ENCODE results near the gene EFHD1.

- no peak for TF ChIP-seq CTCF (conservative IDR thresholded peaks at IDR 0.05)
- no peak for TF ChIP-seq ZFX (IDR thresholded peaks at IDR 0.05)
Observed at GRCh38 chr2:232635820-232636219, 2.4 kb downstream of the EFHD1 start.

All from C4-2B (cell line).